HuH-7 (cell line): ENCODE results near the gene TIAM2.

Experiments
- DNase-seq: peaks from one replicate; pipeline ENCODE4 v3.0.0; 2011; ENCODE audit warnings: low spot score

TIAM2 gene

DNA sequence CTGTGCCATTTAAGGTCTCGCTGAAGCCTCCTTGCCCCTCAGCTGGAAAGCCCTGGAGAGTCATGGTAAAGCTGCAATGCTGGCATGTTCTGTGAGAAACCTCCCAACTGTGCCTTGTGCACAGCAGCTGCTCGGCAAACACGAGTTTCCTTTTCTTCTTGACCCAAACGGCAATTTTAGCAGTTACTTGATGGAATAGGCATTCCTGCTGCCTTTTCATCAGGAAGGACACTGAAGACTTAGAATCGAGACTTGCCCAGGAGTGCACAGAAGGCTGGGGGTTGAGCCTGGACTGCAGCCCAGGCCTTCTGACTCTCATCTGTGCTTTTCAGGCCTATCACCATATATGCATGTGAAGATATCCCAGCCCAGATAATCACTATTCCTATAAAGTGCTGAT is 240.0 kb downstream of the TIAM2 start:
- no peak for DNase-seq

DNA sequence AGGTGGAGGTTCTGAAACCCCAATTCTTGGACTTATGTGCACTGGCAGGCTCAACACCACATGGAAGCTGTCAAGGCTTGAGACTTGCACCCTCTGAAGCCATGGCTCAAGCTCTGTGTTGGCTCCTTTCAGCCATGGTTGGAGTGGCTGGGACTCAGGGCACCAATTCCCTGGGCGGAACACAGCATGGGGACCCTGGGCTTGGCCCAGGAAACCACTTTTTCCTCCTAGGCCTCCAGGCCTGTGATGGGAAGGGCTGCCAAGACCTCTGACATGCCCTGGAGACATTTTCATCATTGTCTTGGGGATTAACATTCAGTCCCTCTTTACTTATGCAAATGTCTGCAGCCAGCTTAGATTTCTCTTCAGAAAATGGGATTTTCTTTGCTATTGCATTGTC is 242.5 kb downstream of the TIAM2 start:
- no peak for DNase-seq

DNA sequence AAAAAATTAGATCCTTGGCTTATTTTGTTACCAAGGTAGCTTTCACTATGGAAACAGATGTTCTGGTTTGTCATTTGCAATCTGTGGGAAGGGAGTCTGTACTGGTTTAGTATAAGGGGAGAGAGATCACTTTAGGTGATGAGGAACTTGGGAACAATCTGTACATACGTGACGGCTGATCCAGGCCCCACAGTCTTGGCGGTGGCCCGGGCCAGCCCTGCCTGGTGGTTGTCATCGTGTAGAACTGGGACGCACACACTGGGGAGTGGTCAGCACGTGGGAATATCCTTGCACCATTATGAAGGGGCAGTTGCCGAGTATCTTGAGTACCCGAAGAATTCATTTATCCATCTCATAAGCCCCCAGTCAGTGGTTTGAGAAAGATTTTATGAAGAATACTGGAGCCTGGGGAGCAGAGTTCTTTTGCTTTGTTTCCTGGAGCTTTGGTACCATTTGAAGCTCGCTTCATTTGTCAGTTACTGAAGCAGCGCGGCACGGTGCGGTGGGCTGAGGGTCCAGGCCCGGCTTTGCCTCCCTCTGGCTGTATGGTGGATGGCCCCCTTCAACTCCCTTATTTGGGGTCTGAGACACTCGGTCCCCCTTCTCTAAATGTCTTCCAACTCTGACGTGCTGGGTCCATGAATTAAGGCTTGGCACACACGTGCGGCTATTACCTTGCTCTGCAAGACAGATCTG is 245.9 kb downstream of the TIAM2 start:
- no peak for DNase-seq

DNA sequence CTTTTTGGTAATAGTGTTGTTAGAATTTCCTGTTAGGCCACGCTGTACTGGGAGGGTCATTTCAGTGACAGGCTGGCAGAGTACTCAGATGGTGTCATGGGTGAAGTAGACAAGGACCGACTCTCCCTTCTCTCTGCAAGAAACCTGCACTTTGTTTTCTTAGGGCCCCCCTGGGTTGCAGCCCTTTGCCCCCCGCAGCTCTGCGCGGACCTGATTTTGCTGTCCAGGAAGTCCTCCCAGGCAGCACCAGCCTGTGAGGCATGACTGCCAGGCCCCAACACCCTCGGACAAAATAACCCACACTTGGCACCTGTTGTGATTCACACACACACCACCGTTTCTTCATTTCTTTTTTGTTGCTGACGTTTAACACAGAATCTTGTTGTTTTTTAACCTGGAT is 246.9 kb downstream of the TIAM2 start:
- DNase-seq: no peak

DNA sequence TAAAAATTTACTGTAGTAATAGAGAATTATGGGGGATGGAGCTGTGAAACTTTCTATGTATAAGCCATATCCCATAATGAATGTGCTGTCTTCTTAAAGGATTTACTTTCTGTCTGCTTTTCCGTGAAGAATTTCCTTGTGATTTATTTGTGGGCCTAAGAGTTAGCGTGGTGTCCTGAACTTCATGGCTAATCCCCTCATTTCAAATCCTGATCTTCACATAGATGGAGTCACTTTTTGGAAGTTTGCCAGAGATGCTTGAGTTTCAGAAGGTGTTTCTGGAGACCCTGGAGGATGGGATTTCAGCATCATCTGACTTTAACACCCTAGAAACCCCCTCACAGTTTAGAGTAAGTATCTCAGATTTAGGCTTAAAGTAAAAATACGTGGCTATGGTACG is 249.3 kb downstream of the TIAM2 start:
- no peak for DNase-seq

DNA sequence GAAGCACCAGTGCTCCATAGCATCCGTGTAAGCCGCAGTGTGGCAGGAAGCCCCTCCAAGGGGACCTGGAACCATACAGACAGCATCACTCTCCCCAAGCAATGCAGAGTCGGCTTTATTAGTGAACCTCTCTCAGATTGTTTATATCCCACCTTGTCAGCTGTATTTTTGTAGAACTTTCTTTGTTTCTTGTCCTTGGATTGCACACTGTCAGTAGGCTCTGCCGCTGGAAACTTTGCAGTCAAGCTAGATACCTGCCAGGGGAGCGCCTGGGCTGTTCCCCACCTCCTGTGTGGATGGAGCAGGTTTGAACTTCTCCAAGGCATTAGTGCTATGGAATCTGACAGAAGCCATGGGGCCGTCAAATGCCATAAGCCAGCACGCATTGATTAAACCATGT is 250.1 kb downstream of the TIAM2 start:
- DNase-seq: no peak

DNA sequence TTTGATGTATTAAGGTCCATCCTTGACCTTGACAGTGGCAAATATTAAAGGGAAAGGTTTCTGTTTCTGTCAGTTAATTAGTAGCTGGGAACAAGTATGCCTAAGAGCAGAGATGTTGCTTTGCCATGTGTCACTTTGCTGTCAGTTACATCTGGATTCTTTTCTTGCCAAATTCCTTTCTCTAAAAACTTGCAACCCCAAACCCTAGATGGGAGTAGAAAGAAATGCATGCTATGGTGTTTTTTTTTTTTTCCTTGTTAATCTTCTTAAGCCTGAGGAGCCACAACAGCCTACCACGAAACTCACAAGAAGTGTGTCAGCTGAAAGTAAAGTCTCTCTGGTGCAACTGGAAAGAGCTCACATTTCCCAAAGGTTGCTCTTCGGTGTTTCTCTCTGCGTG is 250.7 kb downstream of the TIAM2 start:
- DNase-seq: no peak

DNA sequence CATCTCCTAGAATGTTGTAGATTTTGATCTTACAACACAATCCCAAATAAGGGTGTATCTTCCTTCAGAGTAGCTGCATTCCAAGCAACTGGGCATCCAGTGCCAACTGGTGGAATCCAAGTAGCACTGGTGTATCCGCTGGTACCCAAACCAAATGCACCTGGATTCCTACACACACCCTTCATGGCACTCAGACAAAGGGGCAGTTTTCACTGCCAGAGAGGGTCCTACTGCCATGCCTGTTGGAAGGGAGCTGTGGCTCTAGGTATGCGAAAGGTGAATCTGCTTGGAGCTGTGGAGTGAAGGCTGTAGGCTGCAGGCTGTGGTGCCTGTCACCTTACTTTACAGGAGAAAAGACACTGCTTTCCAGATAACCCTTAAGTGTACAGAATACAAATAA is 251.7 kb downstream of the TIAM2 start:
- no peak for DNase-seq

DNA sequence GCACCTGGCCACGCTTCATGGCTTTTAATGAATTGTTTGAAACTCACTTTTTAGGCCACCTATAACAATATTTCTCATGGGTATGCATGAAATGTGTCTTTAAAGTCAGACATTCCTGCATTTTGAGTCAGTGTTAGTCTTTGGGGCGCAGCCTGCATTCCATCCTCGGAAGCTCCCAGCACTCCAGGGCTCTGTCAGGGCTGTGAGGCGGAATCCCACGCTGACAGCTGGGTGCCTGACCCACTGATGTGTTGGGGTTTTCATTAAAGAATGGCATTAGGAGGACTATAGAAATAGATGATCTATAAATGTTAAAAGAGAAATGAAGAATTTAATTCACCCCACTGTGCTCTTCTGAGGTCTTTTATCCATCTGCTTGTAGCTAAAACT is 252.5 kb downstream of the TIAM2 start:
- no peak for DNase-seq

DNA sequence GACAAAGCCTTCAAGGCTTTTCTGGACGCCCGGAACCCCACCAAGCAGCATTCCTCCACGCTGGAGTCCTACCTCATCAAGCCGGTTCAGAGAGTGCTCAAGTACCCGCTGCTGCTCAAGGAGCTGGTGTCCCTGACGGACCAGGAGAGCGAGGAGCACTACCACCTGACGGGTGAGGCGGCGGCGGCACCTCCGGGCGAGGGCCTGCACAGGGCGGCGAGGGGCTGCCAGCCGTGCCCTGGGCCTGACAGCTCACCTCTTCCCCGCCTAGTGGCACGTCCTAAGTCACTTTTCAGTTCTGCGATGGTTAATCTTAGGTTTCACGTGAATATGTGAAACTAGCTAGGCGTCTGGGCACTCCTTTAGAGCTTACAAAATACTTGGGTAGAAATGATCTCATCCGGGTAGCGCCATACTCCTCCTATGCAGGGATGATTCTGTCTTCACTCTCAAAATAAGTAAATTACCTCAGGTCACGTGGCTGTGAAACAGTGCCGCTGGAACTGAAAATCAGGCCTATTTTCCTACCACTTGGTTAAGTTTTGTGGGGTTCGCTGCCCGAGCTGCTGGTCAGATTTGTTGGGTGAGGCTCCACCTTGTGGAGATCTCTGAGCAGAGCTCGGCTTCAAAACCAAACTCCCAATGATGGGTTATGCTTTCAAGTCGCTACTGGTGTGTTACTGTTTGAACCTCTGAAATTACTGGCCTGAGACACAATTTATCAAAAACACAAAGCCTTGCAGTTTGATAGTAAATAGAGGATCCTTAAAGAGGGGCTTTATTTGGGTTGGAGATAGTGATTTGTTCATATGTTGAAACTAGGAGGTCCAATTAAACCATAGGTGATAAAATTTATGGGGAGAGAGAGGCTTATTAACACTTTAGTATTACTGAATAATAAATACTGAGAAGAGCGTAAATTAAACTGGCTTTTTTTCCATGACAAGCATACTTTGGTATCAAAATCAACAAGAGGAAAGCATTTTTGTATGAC is 253.2 kb downstream of the TIAM2 start:
- DNase-seq: peak; percentile 51

DNA sequence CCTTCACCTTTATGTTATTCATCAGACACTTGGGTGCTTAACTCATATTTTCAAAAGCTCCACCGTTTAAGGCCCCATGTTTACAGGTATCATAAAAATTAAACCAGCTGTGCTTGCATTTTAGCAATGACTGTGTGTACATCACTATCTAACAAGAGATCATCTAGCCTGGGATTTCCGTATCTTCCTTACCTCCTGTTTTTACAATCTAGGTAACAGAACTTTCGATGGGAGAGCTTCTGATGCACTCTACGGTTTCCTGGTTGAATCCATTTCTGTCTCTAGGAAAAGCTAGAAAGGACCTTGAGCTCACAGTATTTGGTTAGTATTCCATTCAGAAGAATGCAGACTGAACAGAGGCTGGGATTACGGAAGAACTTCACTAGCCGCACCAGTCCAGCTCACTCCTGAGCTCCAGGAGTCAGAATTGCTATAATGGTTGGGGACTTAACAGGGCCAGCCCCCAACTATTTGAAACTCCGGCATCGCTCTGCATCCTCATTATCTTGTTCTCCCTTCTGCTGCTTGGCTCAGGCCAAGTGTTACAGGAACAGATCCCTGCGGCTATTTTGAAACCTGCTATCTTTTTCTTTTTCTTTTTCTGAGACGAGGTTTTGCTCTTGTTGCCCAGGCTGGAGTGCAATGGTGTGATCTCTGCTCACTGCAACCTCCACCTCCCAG is 255.7 kb downstream of the TIAM2 start:
- DNase-seq: no peak

DNA sequence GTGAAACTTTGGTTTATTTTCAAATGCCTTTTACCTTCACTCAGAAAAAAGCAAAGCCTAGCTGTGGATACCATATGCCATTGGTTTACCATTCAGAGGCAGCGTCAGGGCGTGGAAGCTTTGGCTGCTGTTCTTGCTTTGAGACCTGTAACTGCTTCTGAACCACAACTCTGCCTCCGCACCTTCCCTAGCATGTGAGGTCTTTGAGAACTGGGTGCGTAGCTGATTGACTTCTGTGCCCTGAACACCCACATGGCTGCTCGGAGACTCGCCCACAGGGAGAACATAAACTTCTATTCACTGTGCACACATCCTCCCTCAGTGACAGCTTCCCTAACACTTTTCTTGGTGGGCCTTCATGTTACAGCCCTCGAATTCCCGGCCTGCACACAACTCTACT is 257.5 kb downstream of the TIAM2 start:
- no peak for DNase-seq

DNA sequence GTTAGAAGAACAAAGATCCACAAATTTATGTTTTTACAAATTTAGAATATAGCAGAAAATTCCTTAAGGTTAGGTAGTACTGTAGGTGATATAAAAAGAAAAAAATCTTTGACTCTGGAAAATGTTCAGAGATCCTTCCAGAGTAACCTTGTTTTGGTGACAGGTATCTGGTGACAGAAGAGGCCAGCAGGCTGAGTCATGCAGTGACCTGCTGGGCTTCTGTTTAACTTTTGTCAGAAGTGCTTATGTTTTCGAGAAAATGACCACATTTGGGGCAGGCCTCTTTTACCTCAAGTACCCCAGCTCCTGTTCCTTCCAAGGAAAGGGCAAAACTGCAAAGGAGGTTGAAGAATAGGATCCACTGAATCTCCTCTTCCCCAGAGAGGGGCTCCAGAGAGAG is 258.2 kb downstream of the TIAM2 start:
- no peak for DNase-seq

DNA sequence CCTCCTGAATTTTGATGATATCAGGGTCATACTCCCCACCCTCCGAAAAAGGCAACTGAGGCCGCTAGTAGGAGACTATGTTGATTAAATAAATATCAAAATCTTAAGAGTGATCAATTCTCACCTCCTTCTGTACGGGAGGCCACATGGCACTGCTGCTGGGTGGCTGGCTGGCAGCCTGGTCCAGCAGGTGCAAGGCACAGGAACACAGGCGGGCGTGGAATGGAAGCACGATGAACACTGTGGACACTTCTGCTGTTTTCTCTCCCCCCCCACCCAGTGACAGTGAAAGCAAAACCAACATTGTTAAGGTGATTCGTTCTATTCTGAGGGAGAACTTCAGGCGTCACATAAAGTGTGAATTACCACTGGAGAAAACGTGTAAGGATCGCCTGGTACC is 259.0 kb downstream of the TIAM2 start:
- DNase-seq: no peak

DNA sequence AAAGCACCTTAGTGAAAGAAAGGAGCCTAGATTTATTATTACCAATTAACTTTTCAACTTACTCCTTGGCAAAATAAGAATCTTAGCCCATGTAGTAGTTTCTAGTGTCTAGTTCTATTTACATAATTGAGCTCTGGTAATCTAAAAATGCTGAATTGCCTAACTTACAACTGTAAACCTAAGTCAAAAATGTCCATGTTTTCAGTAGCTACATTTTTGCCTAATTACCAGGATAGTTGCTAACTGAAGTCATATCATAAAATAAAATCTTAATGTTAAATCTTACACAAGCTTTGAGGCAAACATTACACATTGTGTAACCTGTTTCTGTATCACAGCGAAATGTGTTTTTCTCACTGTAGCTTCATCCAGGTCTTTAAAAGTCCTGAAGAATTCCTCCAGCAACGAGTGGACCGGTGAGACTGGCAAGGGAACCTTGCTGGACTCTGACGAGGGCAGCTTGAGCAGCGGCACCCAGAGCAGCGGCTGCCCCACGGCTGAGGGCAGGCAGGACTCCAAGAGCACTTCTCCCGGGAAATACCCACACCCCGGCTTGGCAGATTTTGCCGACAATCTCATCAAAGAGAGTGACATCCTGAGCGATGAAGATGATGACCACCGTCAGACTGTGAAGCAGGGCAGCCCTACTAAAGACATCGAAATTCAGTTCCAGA is 261.1 kb downstream of the TIAM2 start:
- DNase-seq: no peak

DNA sequence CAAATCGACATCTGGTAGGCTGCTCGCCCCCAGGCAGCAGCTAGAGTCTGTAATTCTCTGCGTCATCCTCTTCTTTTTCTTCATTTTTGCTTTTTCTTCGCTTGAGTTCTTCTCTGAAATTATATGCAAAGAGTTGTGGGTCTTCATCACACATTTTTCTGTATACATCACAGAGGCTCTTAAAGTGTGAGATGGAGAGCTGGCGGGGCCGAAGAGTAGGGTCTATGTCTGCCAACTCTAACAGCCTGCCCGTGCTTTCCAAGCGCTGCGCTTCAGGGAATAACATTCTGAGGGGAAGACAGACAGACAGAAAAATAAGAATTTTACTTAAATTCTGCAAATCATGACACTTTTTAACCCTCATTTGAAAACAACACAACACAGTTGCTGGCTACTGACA is 262.7 kb downstream of the TIAM2 start:
- no peak for DNase-seq

DNA sequence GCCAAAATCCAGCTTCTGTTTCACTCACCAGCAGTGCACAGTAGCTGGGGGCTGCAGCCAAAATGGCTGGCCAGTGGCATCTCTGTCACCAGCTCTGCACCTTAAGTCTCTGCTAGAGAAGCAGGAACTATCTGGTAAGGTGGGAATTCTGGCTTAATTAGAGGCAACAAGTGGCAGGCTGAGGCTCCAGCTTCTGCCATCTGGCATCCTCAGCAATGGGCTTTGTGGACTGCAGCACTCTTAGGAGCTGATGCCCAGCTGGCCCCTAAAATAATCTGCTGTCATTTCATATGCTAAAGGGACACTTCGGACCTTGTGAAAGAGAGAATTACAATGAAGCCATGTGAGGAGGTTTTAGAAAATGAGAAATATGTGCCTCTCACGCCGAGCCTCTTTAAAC is 264.1 kb downstream of the TIAM2 start:
- DNase-seq: no peak

DNA sequence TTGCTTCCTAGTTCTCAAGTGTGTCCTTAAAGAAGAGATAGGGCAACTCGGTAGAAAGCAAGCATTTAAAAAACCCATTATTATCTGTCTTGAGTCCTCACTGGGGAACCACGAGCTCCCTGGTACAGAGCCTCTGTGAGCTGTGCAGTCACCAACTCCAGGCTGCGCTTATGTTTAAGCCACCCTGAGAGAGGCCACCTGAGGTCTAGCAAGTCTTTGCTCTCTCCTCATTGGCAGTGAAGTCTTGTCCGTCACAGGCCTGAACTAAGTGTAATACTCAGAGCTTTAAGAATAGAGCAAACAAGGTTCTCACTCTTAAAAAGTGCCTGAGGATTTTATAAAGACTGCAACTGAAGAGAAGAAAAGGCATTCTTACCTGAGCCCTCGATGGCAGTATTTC is 264.8 kb downstream of the TIAM2 start:
- no peak for DNase-seq

DNA sequence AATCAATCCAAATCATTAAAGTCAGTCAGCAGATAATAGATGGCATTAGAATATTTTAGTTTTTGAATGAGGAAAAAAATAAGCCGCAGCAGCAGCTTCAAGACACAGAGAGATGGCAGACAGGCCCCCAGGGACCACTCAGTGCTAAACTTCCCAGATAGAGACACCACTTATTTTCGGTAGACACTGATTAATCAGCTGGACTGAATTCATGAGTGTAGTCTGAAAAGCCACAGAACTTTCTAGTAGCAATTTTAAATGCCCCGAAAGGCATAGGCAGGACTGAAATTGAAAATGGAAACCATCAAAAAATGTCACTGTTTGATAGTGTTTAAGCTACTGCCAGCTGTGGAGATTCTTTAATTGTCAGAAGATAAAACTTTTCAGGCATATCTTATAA is 265.6 kb downstream of the TIAM2 start:
- DNase-seq: no peak

DNA sequence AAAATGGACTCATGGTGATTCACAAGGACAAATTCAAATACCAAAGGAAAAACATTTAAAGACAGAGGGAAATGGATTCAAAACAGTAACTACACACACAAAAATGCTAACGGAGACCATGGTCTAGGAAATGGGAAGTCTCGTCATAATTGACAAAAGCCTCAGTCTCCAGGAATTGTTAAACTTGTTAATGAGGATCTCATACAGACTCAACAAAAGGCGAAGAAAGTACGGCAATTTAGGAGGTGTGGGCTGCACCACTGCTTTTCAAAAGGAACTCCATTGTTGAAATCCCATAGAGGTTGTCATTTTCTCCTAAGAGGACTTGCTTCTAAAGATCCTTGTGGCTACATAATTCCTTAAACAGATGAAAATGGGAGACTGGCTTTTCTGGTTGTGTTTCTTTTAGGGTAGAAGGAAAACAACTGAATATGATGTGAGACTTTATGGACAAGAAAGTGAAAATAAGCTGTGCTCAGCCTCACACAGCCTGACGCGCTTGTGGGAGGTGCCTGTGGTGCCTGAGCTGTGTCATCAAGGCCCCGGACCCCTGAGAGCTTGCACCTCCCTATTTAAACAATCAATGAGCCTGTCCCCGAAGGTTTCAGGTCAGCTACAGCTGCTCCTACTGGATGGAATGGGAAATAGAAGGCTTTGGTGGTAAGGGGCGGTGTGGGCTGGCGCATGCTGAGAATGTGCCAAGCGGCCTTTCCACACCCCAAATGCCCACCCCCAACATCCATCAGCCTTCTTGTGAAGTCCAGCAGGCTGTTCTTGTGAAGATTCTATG is 266.2 kb downstream of the TIAM2 start:
- DNase-seq: no peak

DNA sequence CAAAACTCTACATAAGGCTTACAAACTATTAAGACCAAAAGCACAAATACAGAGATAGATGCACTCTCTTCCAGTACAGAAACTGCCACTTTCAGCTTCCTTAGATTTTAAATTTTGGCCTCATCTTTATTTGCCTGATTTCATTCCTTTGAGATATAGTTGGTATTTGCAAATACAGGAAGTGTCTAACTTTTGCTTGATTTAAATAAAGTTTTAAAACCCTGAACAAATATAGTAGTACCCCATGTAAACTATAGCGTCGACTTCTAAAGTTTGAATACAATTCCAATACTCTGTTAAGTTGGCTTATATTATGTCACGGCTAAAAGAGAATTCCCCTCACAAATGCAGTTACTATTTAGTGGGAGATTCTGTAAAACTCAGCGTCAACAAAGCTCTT is 267.5 kb downstream of the TIAM2 start:
- DNase-seq: no peak
